Occipital lobe (tissue), 2 donors: ENCODE data around the gene ITGA4. TPM values are rescaled to one million over a fixed set of nuclear protein-coding genes. Genes with fewer than 3 reads are reported as not detected.

ENCODE experiments used
- DNase-seq: peaks from one replicate; lab custom pipeline; 2025; lab: John Stamatoyannopoulos, UW
- total RNA-seq: library from RNA; depleted of rRNA; stranded (reverse); fragments of >200 nt; gene quantifications from one replicate; pipeline ENCODE4 v1.2.3, GENCODE V29; 2014

The ITGA4 gene
- total RNA-seq, 1 donor from 2014 or later = 8.7 TPM

GRCh38 chr2:181515719-181516118 lies 58.5 kb downstream of the ITGA4 start:
- DNase-seq = no peak

GRCh38 chr2:181516992-181517391 lies 59.8 kb downstream of the ITGA4 start:
- DNase-seq = no peak

GRCh38 chr2:181517685-181518301 lies 60.6 kb downstream of the ITGA4 start:
- DNase-seq = no peak

GRCh38 chr2:181520253-181520652 lies 63.1 kb downstream of the ITGA4 start:
- no peak for DNase-seq

- no peak for DNase-seq
Measured at GRCh38 chr2:181523756-181524155, 66.6 kb downstream of the ITGA4 start.

- no peak for DNase-seq
Measured at GRCh38 chr2:181526014-181526413, 68.8 kb downstream of the ITGA4 start.

- no peak for DNase-seq
Measured at GRCh38 chr2:181527058-181527457, 69.9 kb downstream of the ITGA4 start.

GRCh38 chr2:181528441-181528840 lies 71.3 kb downstream of the ITGA4 start:
- DNase-seq = no peak

GRCh38 chr2:181536730-181537129 lies 79.5 kb downstream of the ITGA4 start:
- no peak for DNase-seq

GRCh38 chr2:181540421-181540820 lies 83.2 kb downstream of the ITGA4 start:
- no peak for DNase-seq

GRCh38 chr2:181542170-181542569 lies 85.0 kb downstream of the ITGA4 start:
- DNase-seq = no peak

- DNase-seq = no peak
Measured at GRCh38 chr2:181546086-181546485, 88.9 kb downstream of the ITGA4 start.

GRCh38 chr2:181552808-181553207 lies 95.6 kb downstream of the ITGA4 start:
- no peak for DNase-seq

- no peak for DNase-seq
Measured at GRCh38 chr2:181553244-181553643, 96.1 kb downstream of the ITGA4 start.

GRCh38 chr2:181554061-181554830 lies 97.1 kb downstream of the ITGA4 start:
- no peak for DNase-seq

GRCh38 chr2:181558371-181558770 lies 101.2 kb downstream of the ITGA4 start:
- DNase-seq = no peak

GRCh38 chr2:181563101-181563692 lies 106.0 kb downstream of the ITGA4 start:
- no peak for DNase-seq

GRCh38 chr2:181566334-181567032 lies 109.3 kb downstream of the ITGA4 start:
- DNase-seq = no peak

GRCh38 chr2:181570059-181570458 lies 112.9 kb downstream of the ITGA4 start:
- no peak for DNase-seq

GRCh38 chr2:181570833-181571661 lies 113.9 kb downstream of the ITGA4 start:
- DNase-seq = no peak

GRCh38 chr2:181573140-181573736 lies 116.1 kb downstream of the ITGA4 start:
- no peak for DNase-seq
